G401 (cell line): Measurements from ENCODE around the gene STAC3. TPM values are rescaled to one million over a fixed set of nuclear protein-coding genes. Genes with fewer than 3 reads are reported as not detected.
A peak's percentile ranks its signal among the peaks of the same experiment; 100 is the strongest.

Source experiments
- DNase-seq: peaks from one replicate; pipeline ENCODE4 v3.0.0-alpha.2; 2015; ENCODE audit warnings: low spot score
- in situ Hi-C: cut with HindIII; loops from 2 replicates; pipeline ENCODE4 v1.10.0; 2016; ENCODE audit warnings: low sequenced_read_pairs, mixed read lengths
- total RNA-seq: library from RNA; depleted of rRNA; stranded (reverse); fragments of >200 nt; shearing (Covaris generic); gene quantifications from 2 replicates; pipeline ENCODE4 v1.2.3, GENCODE V29; 2014

STAC3 gene
- total RNA-seq, 1 experiment from 2014 or later, result 0.14 TPM

GRCh38 chr12:57226588-57227314 lies 24.2 kb downstream of the STAC3 start:
- in situ Hi-C loops, result no loop called here

GRCh38 chr12:57225680-57226210 lies 25.2 kb downstream of the STAC3 start:
- no peak for DNase-seq
- in situ Hi-C loops, result no loop called here

More at GRCh38 chr12:57226588-57227314, 24.2 kb downstream of the STAC3 start:
- no peak for DNase-seq

DNA sequence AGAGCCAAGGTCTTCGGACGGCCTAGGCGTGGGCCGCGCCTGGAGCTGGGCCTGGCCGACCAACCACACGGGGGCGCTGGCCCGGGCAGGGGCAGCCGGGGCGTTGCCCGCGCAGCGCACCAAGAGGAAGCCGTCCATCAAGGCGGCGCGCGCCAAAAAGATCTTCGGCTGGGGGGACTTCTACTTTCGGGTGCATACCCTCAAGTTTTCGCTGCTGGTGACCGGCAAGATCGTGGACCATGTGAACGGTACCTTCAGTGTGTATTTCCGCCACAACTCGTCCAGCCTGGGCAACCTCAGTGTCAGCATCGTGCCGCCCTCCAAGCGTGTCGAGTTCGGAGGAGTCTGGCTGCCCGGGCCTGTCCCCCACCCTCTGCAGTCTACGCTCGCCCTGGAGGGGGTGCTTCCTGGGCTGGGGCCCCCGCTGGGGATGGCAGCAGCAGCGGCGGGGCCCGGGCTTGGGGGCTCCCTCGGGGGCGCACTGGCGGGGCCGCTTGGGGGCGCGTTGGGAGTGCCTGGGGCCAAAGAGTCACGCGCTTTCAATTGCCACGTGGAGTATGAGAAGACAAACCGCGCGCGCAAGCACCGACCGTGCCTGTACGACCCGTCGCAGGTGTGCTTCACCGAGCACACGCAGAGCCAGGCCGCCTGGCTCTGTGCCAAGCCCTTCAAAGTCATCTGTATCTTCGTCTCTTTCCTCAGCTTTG lies 25.9 kb downstream of the STAC3 start:
- in situ Hi-C loops, result no loop called here
- no peak for DNase-seq

DNA sequence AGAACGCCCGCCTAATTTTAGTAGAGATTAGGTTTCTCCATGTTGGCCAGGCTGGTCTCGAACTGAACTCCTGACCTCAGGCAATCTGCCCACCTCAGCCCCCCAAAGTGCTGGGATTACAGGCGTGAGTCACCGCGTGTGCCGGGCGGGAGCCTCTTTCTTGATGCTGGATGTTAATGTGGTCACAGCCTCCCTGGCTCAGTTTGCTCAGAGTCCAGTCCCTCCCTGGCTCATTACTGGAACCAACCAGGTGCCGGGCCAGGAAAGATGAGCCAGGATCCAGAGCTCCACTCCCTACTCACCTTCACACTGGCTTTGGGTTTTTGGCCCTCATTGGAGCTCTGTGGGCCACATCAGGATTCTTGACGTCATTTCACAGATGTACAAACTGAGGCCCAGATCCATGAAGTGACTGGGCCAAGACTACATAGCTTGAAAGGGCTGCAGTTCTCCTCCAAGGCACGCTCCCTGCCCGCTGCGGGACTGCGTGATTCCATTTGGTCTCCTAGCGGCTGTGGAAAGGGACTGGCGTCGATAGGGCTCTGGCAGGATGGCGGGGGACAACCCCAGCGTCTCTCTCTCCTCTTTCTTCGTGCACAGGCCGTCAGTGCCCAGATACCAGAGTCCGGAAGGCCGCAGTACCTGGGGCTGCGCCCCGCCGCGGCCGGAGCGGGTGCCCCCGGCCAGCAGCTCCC lies 26.6 kb downstream of the STAC3 start:
- in situ Hi-C loops, result no loop called here
- DNase-seq, result no peak

- no peak for DNase-seq
- in situ Hi-C loops, result no loop called here
Observed at GRCh38 chr12:57223191-57224165, 27.5 kb downstream of the STAC3 start.

- in situ Hi-C loops, result no loop called here
- no peak for DNase-seq
Observed at GRCh38 chr12:57222286-57223190, 28.4 kb downstream of the STAC3 start.

GRCh38 chr12:57221169-57221917 lies 29.6 kb downstream of the STAC3 start:
- in situ Hi-C loops, result no loop called here
- DNase-seq, result no peak

GRCh38 chr12:57220770-57221168 lies 30.2 kb downstream of the STAC3 start:
- DNase-seq, result no peak
- in situ Hi-C loops, result no loop called here

DNA sequence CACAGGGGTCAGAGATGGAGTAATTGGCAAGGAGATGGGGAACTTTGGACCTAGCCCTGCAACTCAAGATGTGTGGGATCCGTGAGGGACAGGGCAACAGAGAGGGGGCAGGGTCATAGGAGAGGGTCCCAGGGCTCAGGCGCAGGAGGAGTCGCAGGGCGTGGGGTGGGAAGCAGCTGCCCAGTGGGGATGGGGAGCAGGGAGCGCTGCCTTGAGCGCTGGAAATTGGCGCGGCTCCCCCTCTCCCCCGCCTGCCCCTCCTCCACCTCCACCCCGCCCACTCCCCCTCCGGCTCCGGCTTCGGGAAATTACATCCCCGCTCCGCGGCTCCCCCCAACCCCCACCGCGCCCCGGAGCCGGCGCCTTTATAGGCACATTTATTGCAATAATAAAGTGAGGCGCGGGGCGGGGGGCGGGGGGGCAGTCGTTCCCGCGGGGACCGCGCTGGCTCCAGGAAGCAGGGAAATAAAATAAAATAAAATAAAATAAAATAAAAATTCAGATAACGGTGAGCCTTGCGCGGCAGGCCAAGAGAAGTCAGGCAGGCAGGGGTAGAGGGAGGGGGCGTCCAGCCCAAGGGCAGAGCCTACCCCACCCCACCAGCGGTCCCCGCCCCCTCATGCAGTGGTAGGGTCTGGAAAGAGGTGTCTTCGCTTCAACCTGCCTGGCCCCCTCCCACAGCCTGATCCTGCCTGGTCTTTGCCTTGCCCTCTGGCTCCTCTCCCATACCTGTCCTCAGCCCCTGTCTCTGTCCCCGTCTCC lies 30.8 kb downstream of the STAC3 start:
- in situ Hi-C loops, result no loop called here
- DNase-seq, result no peak

DNA sequence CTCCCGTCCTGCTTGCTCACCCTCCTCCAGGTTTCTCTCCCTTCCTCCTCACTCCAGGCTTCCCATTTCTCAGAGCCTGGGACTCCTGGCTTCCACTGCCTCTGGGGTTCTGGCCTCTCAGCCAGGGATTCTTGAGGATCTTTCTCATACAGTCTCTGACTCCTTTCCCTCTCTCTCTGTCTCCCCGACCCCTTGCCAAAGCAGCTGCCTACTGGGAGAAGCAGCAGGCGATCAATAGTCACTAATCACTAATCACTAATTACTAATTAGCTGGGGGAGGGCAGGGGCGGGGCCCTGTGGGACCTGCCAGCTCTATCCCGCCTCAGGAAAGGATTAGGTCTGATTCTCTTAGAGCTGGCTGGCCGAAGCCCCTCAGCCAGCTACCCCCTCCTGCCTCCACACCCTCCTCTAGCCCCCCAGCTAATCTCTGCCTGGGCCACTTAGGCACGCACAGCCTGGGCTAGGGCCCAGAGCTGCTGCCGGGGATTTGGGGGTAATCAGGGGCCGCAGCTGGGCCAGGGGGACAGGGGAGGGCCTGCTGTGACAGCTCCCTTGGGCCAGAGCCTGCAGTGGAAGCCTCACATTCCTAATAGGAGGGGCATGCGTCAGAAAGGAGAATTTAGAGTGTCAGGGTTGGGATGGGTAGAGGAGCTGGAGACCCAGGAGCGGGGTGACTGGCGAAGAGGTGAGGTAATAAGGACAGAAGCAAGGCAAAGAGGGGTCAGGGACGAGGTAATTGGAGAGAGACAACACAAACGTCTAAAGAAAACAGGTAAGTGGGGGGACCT lies 31.6 kb downstream of the STAC3 start:
- in situ Hi-C loops, result no loop called here
- DNase-seq, result no peak

- DNase-seq, result no peak
- in situ Hi-C loops, result no loop called here
Observed at GRCh38 chr12:57218030-57218853, 32.7 kb downstream of the STAC3 start.

GRCh38 chr12:57216921-57217879 lies 33.8 kb downstream of the STAC3 start:
- in situ Hi-C loops, result no loop called here
- peak; percentile 70 for DNase-seq

DNA sequence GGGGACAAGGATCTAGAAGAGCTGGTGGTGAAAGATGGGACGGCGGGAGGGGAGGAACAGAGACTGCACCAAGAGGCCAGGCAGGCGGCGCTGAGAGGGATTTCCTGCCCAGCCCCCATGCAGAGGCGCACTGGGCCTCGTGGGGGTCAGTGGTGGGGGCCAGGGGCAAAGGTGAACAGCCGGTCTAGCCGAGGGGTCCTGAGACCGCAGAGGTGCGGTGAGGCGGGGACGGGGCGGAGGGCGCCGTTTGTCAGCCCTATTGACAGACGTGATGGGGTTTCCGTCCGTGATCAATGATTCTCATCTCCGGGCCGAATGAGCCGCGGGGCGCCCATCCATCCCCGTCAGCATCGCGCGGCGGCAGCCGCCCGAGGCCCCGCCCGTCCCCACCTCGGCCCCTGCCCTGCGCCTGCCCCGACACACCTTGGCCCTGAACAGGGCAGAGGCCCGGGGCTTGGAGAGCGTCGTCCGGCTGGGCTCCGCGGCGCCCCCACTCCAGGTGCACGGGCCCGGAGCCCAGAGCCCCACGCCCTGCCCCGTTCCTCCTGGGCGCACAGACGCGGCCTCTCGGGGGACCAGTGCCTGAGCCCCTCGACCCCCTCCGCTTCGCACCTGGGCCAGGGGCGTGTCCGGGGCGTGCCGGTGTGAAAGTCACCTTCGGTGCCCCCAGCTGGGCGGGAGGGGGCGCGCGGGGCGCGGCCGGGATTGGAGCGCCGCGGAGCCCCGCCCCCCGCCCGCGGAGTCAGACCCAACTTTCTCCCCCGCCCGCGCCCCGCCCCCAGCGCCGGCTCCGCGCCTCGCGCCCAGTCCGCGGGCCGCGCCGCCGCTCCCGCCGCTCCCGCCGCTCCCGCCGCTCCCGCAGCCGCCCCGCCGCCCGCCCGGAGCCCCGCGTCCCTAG lies 34.7 kb downstream of the STAC3 start, which contains the start of gene NXPH4:
Gene NXPH4, plus strand, starts transcription at position 781 of the 898 bp plus-strand sequence. CDS start 176 bp downstream, outside the sequence.
- no peak for DNase-seq
- in situ Hi-C loops, result no loop called here
